Heart left ventricle (tissue), 16 donors: Measurements from ENCODE around the gene TANGO6. TPM values are rescaled to one million over a fixed set of nuclear protein-coding genes. Genes with fewer than 3 reads are reported as not detected.

Experiments
- ATAC-seq, 4 donors: fragments of 200-7000 bp; cut with Tn5 transposase; one replicate each; pipeline ENCODE4 v1.9.1; 2020 to 2022; ENCODE audit warnings: moderate library complexity in 4 of 4, mild to moderate bottlenecking in 3 of 4, moderate number of reproducible peaks in 1 of 4
- DNase-seq, 5 donors: peaks; one replicate each; pipeline ENCODE4 v3.0.0-alpha.2; 2020
- H3K27ac ChIP-seq, 12 donors: fragments of 200-600 bp; sonication (generic) in 4 of 12; one replicate each; pipeline versions ENCODE4 v1.5.0 to v1.8.0; 2016 to 2022; ENCODE audit warnings: mild to moderate bottlenecking in 2 of 12
- H3K27me3 ChIP-seq, 9 donors: fragments of 200-600 bp; sonication (generic) in 2 of 9; one replicate each; pipeline versions ENCODE4 v1.5.1 to v1.8.0; 2016 to 2022; ENCODE audit warnings: mild to moderate bottlenecking in 3 of 9
- H3K36me3 ChIP-seq, 9 donors: fragments of 200-600 bp; sonication (generic) in 2 of 9; one replicate each; pipeline versions ENCODE4 v1.5.0 to v1.8.0; 2018 to 2022; ENCODE audit warnings: mild to moderate bottlenecking in 2 of 9
- H3K4me1 ChIP-seq, 12 donors: fragments of 200-600 bp; sonication (generic) in 4 of 12; one replicate each; pipeline versions ENCODE4 v1.5.0 to v1.8.0; 2016 to 2022; ENCODE audit warnings: mild to moderate bottlenecking in 3 of 12
- H3K4me3 ChIP-seq, 12 donors: fragments of 200-600 bp; sonication (generic) in 4 of 12; one replicate each; pipeline versions ENCODE4 v1.5.0 to v1.8.0; 2017 to 2022; ENCODE audit warnings: mild to moderate bottlenecking in 9 of 12, moderate library complexity in 4 of 12
- H3K9me3 ChIP-seq, 12 donors: fragments of 200-600 bp; sonication (generic) in 4 of 12; one replicate each; pipeline versions ENCODE4 v1.5.0 to v1.8.0; 2016 to 2022; ENCODE audit warnings: mild to moderate bottlenecking in 1 of 12
- POLR2A ChIP-seq, 2 donors: fragments of 450-650 bp; IDR thresholded peaks; one replicate each; pipeline ENCODE4 v1.6.1; 2017; ENCODE audit warnings: antibody characterized with exemption in 2 of 2, mild to moderate bottlenecking in 2 of 2, moderate library complexity in 2 of 2
- WGBS, 4 donors: extraction: QIAGEN DNeasy Blood & Tissue Kit in 2 of 4; methylation state at CpG; one replicate each; pipeline versions ENCODE4 v1.1.5 to v1.1.7; 2013 to 2018; 5-methylcytosine and 5-hydroxymethylcytosine counted together
- intact Hi-C, 10 donors: fragments of 100-400 bp; cut with DNase I; formaldehyde crosslinking; loops; one replicate each; pipeline versions ENCODE4 v1.11.1 to v1.14.2; 2022
- polyA plus RNA-seq, 2 donors: library from polyadenylated mRNA; stranded (reverse); fragments of 200-250 nt; gene quantifications; one replicate each; pipeline ENCODE4 v1.2.3, GENCODE V29; 2013
- total RNA-seq, 9 donors: library from RNA; depleted of rRNA in 2 of 9; stranded (reverse); fragments of >200 nt in 2 of 9; fragmentation: NEBNext Ultra II Directional in 3 of 9; extraction: Animal tissue kit (Norgen Biotek cat#: 25700) in 3 of 9; gene quantifications; one replicate each; pipeline versions ENCODE4 v1.1.0 to v1.2.4, GENCODE V29; 2016 to 2023
- TF ChIP-seq, protein P1 (sequence below), 12 donors: fragments of 200-600 bp; sonication (generic) in 4 of 12; IDR thresholded peaks; one replicate each; pipeline versions ENCODE4 v1.5.0 to v1.8.0; 2018 to 2022; ENCODE audit warnings: antibody characterized with exemption in 12 of 12, mild to moderate bottlenecking in 5 of 12
- donor health status: ischemic (EF 13 %, LVEDD 7.1; RV severe dilation, severe dysfunction).
- donor health status: healthy with polysubstance abuse.
- donor health status: DM: no; HTN: yes; CAD: no.
- donor health status: DM: no; HTN: no; CAD: no.
- donor health status: ischemic (EF 25% LVEDD 6.9; RV normal size, moderate dysfunction).
- donor health status: ischemic (EF 25% LVEDD 5.7; RV mildly dilated, moderate dysfunction).
- donor health status: healthy.
- donor health status: DM: yes; HTN: yes; CAD: no.
- donor health status: ischemic (EF 35%, LVEDD 5.7; RV mildly dilated, moderate dysfunction).
- donor health status: nonischemic (EF 11% LVEDD 7.7; RV severe dilation, severe dysfunction).
- donor health status: DM: yes; HTN: yes; CAD: no.
- donor health status: PGD.
- donor health status: ischemic (EF 29% LVEDD 5.4; RV normal size, mild dysfunction).
- donor health status: nonischemic (EF 23%, LVEDD 6.1; RV moderate dilation, normal function).

The TANGO6 gene
- total and polyA plus RNA-seq, 11 donors = 1.8 to 14.1 (median 8.8) TPM

DNA sequence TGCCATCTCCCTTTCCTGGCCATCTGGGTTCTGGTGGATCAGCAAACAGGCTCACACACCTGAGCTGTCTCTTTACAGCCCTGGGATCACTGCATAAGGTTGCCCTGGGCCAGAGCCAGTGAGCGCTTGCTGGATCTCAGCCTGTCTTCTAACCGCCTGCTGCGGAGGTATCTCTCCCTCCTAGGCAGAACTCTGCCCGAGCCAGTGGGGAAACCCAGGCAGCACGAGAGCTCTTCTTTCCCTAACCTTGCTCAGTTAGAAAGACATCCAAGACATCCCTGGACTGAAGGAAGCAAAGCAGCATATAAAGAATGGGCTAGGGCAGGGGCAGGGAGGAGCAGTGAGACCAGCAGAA lies 268.5 kb downstream of the TANGO6 start:
- peaks cover 0 to 54% (median 31%) of the 10 kb centered on the region in 9 donors for H3K36me3 ChIP-seq
- 67 to 78% (median 74%) methylated on average over 5 of the region's 5 CpGs for WGBS, 4 donors

GRCh38 chr16:69112285-69113129 lies 269.2 kb downstream of the TANGO6 start:
- H3K4me1 ChIP-seq = peaks cover 0 to 43% (median 23%) of the 10 kb centered on the region in 12 donors
- H3K9me3 ChIP-seq = no peaks in the 10 kb centered on the region
- DNase-seq (peak in 4 of 5 donors; percentile 50 to 81 (median 59)), ATAC-seq (peak in 3 of 4 donors; percentile 38 to 60 (median 46))
- WGBS, 4 donors = 54 to 79% (median 62%) methylated on average over 2 to 6 of the region's 6 CpGs
- intact Hi-C loops = loop anchor here in 3 of 10 donors (10.0 kb wide), 3 partner anchors 128 to 578 kb away; partner anchors contain the start of gene ZFP90 (in 1 of the 3)
- H3K36me3 ChIP-seq = peaks cover 0 to 58% (median 34%) of the 10 kb centered on the region in 9 donors
- H3K27ac ChIP-seq = no peak overlapping the region
- H3K4me3 ChIP-seq = no peak overlapping the region
- TF ChIP-seq, protein P1, sequence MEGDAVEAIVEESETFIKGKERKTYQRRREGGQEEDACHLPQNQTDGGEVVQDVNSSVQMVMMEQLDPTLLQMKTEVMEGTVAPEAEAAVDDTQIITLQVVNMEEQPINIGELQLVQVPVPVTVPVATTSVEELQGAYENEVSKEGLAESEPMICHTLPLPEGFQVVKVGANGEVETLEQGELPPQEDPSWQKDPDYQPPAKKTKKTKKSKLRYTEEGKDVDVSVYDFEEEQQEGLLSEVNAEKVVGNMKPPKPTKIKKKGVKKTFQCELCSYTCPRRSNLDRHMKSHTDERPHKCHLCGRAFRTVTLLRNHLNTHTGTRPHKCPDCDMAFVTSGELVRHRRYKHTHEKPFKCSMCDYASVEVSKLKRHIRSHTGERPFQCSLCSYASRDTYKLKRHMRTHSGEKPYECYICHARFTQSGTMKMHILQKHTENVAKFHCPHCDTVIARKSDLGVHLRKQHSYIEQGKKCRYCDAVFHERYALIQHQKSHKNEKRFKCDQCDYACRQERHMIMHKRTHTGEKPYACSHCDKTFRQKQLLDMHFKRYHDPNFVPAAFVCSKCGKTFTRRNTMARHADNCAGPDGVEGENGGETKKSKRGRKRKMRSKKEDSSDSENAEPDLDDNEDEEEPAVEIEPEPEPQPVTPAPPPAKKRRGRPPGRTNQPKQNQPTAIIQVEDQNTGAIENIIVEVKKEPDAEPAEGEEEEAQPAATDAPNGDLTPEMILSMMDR (IDR thresholded peaks at IDR 0.05) = peak; percentile 43 to 77 (median 63)
- no peak for TF ChIP-seq POLR2A (IDR thresholded peaks at IDR 0.05)
- H3K27me3 ChIP-seq = peaks cover 0 to 7% (median 0%) of the 10 kb centered on the region in 9 donors

More for the DNA sequence above, 268.5 kb downstream of the TANGO6 start:
- H3K27me3 ChIP-seq = peaks cover 0 to 12% (median 0%) of the 10 kb centered on the region in 9 donors
- no peak overlapping the region for H3K4me3 ChIP-seq
- no peaks in the 10 kb centered on the region for H3K9me3 ChIP-seq
- intact Hi-C loops = loop anchor here in 3 of 10 donors (10.0 kb wide), 3 partner anchors 127 to 577 kb away; partner anchors contain the start of gene ZFP90 (in 1 of the 3)
- no peak for DNase-seq
- no peak overlapping the region for H3K27ac ChIP-seq
- TF ChIP-seq, protein P1 (IDR thresholded peaks at IDR 0.05) = no peak
- no peak for TF ChIP-seq POLR2A (IDR thresholded peaks at IDR 0.05)
- no peak for ATAC-seq
- peaks cover 0 to 43% (median 24%) of the 10 kb centered on the region in 12 donors for H3K4me1 ChIP-seq

- H3K4me1 ChIP-seq = peaks cover 0 to 43% (median 22%) of the 10 kb centered on the region in 12 donors
- H3K4me3 ChIP-seq = no peak overlapping the region
- no peak for TF ChIP-seq POLR2A (IDR thresholded peaks at IDR 0.05)
- TF ChIP-seq, protein P1 (IDR thresholded peaks at IDR 0.05) = no peak
- peaks cover 0 to 66% (median 40%) of the 10 kb centered on the region in 9 donors for H3K36me3 ChIP-seq
- peaks cover 0 to under 1% (median 0%) of the 10 kb centered on the region in 9 donors for H3K27me3 ChIP-seq
- DNase-seq = no peak
- H3K9me3 ChIP-seq = no peaks in the 10 kb centered on the region
- ATAC-seq = peak in 1 of 4 donors; percentile 11
- 94 to 98% (median 97%) methylated on average over 7 of the region's 7 CpGs for WGBS, 4 donors
- no peak overlapping the region for H3K27ac ChIP-seq
- intact Hi-C loops = loop anchor here in 3 of 10 donors (10.0 kb wide), 3 partner anchors 128 to 578 kb away; partner anchors contain the start of gene ZFP90 (in 1 of the 3)
Observed at GRCh38 chr16:69113216-69113615, 269.9 kb downstream of the TANGO6 start.
